Stimulated activated naive CD8-positive, alpha-beta T cell treated with anti-CD3 and anti-CD28 coated beads, Interleukin-15, Interleukin-2, amounts not matched to agents 100 ng/mL and 50 ng/mL, for 24 hours (primary cell): ENCODE results near the gene DNTTIP2.
"Not testable (repeated sequence)": the region's sequence is repeated elsewhere in the genome, so short reads cannot be mapped to it uniquely, and the experiment has no call there.

Experiments
- H3K27ac Mint-ChIP-seq: one replicate; pipeline ENCODE4 v1.8.0; 2021; ENCODE audit warnings: mild to moderate bottlenecking, mixed read lengths
- H3K27me3 Mint-ChIP-seq: one replicate; pipeline ENCODE4 v1.8.0; 2021; ENCODE audit warnings: mixed read lengths
- H3K36me3 Mint-ChIP-seq: one replicate; pipeline ENCODE4 v1.8.0; 2021; ENCODE audit warnings: low read depth, mixed read lengths
- H3K4me1 Mint-ChIP-seq: one replicate; pipeline ENCODE4 v1.8.0; 2021; ENCODE audit warnings: low read depth, mixed read lengths
- H3K4me3 Mint-ChIP-seq: one replicate; pipeline ENCODE4 v1.8.0; 2021; ENCODE audit warnings: mild to moderate bottlenecking, mixed read lengths
- H3K9me3 Mint-ChIP-seq: one replicate; pipeline ENCODE4 v1.8.0; 2021; ENCODE audit warnings: mixed read lengths

Gene DNTTIP2, protein sequence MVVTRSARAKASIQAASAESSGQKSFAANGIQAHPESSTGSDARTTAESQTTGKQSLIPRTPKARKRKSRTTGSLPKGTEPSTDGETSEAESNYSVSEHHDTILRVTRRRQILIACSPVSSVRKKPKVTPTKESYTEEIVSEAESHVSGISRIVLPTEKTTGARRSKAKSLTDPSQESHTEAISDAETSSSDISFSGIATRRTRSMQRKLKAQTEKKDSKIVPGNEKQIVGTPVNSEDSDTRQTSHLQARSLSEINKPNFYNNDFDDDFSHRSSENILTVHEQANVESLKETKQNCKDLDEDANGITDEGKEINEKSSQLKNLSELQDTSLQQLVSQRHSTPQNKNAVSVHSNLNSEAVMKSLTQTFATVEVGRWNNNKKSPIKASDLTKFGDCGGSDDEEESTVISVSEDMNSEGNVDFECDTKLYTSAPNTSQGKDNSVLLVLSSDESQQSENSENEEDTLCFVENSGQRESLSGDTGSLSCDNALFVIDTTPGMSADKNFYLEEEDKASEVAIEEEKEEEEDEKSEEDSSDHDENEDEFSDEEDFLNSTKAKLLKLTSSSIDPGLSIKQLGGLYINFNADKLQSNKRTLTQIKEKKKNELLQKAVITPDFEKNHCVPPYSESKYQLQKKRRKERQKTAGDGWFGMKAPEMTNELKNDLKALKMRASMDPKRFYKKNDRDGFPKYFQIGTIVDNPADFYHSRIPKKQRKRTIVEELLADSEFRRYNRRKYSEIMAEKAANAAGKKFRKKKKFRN

DNA sequence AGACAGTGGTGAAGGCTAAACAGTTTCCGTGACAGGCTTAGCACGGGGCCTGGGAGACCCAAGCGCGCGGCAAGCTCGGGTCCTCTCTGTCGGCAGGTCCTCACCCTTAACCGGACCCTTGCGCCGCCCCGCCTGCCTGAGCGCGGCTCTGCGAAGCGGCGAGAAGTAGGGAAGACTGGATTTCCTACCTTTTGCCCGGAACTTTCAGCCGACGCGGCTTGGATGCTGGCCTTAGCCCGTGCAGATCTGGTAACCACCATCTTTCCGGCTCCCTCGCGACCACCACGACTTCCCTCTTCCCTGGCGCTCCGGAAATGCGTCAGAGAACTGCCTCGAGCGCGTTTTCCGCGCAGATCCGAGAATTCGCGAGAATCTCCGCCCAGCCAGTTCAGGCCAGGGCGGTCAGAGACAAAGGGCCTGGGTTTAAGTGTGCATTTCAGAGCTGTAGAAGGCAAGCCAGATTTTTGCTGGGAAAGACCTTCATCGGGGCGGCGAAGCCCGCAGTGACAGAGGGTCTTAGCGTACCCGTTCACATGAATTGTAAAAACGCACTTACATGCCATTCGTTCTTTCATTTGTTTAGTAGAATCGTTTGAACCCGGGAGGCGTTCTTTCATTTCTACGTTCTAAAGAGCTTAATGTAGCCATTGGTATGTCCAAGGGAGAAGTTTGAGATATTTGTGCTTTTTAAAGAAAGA lies at the start of gene DNTTIP2:
DNTTIP2 (minus strand) TSS at position 318 of the 698 bp plus-strand sequence; CDS start at position 260, 58 bp downstream.
- Mint-ChIP-seq H3K9me3 (no peaks in the 10 kb centered on the region), H3K36me3 (peaks cover 50% of the 10 kb centered on the region), H3K4me3 (peak within 1 kb of the TSS; percentile 95), H3K27ac (peak within 1 kb of the TSS; percentile 98), H3K4me1 (peaks cover 54% of the 10 kb centered on the region), H3K27me3 (no peaks in the 10 kb centered on the region)

DNA sequence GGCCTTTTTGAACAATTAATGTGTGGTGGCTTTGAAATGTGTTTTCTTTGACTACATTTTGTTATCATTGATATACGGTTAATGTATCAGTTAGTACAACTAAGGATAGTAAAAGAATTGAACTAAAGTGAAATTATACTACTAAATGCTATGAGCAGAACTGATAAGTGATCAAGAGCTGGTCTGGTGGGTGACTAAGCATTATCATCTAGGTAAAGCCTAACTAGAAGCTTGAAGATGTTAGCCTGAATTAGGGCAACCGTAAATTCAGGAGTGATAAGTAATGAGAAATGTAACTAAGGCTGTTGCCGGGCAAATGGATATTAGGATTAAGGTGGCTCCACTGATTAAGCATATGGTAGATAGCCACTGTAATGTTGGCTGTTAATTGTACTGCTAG lies 46.2 kb upstream of the DNTTIP2 start:
- Mint-ChIP-seq H3K9me3 (peaks cover 12% of the 10 kb centered on the region), H3K4me3 (no peak overlapping the region), H3K36me3 (no peaks in the 10 kb centered on the region), H3K27me3 (peaks cover 6% of the 10 kb centered on the region), H3K27ac (no peak overlapping the region), H3K4me1 (no peaks in the 10 kb centered on the region)

GRCh38 chr1:93919780-93920179 lies 40.8 kb upstream of the DNTTIP2 start:
- Mint-ChIP-seq H3K4me1 (no peaks in the 10 kb centered on the region), H3K27me3 (no peaks in the 10 kb centered on the region), H3K36me3 (no peaks in the 10 kb centered on the region), H3K27ac (no peak overlapping the region), H3K9me3 (no peaks in the 10 kb centered on the region), H3K4me3 (no peak overlapping the region)

DNA sequence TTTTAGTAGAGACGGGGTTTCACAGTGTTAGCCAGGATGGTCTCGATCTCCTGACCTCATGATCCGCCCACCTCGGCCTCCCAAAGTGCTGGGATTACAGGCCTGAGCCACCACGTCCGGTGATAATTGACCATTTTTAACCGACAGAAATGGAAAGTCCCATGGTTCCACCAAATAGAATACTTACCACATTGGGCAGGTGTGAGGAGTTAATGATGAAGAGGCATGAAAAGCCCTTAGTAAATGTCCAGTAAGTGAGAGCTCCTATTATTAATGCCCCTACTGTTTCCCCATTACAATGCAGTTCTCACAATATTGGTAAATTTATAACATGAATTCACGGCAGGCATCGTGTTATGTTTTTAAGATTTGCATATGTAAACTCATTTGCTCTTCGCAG lies 38.3 kb upstream of the DNTTIP2 start:
- Mint-ChIP-seq H3K27me3 (peaks cover 5% of the 10 kb centered on the region), H3K4me1 (no peaks in the 10 kb centered on the region), H3K27ac (no peak overlapping the region), H3K36me3 (no peaks in the 10 kb centered on the region), H3K4me3 (no peak overlapping the region), H3K9me3 (no peaks in the 10 kb centered on the region)

GRCh38 chr1:93910880-93911279 lies 31.9 kb upstream of the DNTTIP2 start:
- not testable (repeated sequence) for H3K36me3 Mint-ChIP-seq, H3K27ac Mint-ChIP-seq, H3K27me3 Mint-ChIP-seq, H3K9me3 Mint-ChIP-seq, H3K4me3 Mint-ChIP-seq
- H3K4me1 Mint-ChIP-seq = peaks cover 28% of the 10 kb centered on the region

- no peaks in the 10 kb centered on the region for H3K36me3 Mint-ChIP-seq
- peak overlapping the region; percentile 83 for H3K27ac Mint-ChIP-seq
- H3K4me3 Mint-ChIP-seq = peak overlapping the region; percentile 85
- peaks cover 5% of the 10 kb centered on the region for H3K27me3 Mint-ChIP-seq
- H3K9me3 Mint-ChIP-seq = no peaks in the 10 kb centered on the region
- peaks cover 30% of the 10 kb centered on the region for H3K4me1 Mint-ChIP-seq
Observed at GRCh38 chr1:93910305-93910704, 31.3 kb upstream of the DNTTIP2 start.

GRCh38 chr1:93909146-93910050 lies 30.4 kb upstream of the DNTTIP2 start, which contains the start of gene GCLM:
Gene GCLM, minus strand, starts transcription at chr1:93909430. Its CDS starts 267 bp downstream, at chr1:93909163.
- peaks cover 38% of the 10 kb centered on the region for H3K4me1 Mint-ChIP-seq
- peak within 1 kb of the TSS; percentile 87 for H3K4me3 Mint-ChIP-seq
- no peaks in the 10 kb centered on the region for H3K36me3 Mint-ChIP-seq
- peak within 1 kb of the TSS; percentile 85 for H3K27ac Mint-ChIP-seq
- peaks cover 5% of the 10 kb centered on the region for H3K27me3 Mint-ChIP-seq
- H3K9me3 Mint-ChIP-seq = no peaks in the 10 kb centered on the region

GRCh38 chr1:93908394-93909145 lies 29.6 kb upstream of the DNTTIP2 start:
- Mint-ChIP-seq H3K27ac (peak overlapping the region; percentile 85), H3K4me3 (peak overlapping the region; percentile 87), H3K36me3 (no peaks in the 10 kb centered on the region), H3K9me3 (no peaks in the 10 kb centered on the region), H3K4me1 (peaks cover 46% of the 10 kb centered on the region), H3K27me3 (peaks cover under 1% of the 10 kb centered on the region)

GRCh38 chr1:93907718-93908117 lies 28.7 kb upstream of the DNTTIP2 start:
- no peaks in the 10 kb centered on the region for H3K9me3 Mint-ChIP-seq
- no peaks in the 10 kb centered on the region for H3K27me3 Mint-ChIP-seq
- peak overlapping the region; percentile 57 for H3K27ac Mint-ChIP-seq
- peaks cover 1% of the 10 kb centered on the region for H3K36me3 Mint-ChIP-seq
- H3K4me3 Mint-ChIP-seq = peak overlapping the region; percentile 87
- H3K4me1 Mint-ChIP-seq = peaks cover 46% of the 10 kb centered on the region

DNA sequence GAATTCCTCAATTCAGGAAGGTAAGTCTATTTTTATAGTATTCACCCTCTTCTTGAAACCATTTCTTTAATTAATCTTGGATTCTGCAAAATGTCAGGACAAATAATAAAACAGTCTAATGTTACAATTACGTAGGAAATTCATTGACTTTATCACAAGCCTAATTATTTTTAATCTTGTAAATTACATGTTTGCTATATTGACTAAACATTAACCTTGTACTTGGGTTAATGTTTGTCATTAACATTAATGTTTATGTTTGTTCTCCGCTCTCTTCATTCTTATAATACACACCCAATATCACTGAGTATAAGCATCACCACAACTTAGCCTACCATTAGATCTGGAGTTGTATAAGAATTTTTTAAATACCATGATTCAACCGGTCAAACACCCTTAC lies 27.5 kb upstream of the DNTTIP2 start:
- no peak overlapping the region for H3K4me3 Mint-ChIP-seq
- H3K36me3 Mint-ChIP-seq = peaks cover 5% of the 10 kb centered on the region
- no peak overlapping the region for H3K27ac Mint-ChIP-seq
- H3K4me1 Mint-ChIP-seq = peaks cover 46% of the 10 kb centered on the region
- no peaks in the 10 kb centered on the region for H3K27me3 Mint-ChIP-seq
- no peaks in the 10 kb centered on the region for H3K9me3 Mint-ChIP-seq

GRCh38 chr1:93905734-93906133 lies 26.7 kb upstream of the DNTTIP2 start:
- Mint-ChIP-seq H3K27me3 (no peaks in the 10 kb centered on the region), H3K4me3 (no peak overlapping the region), H3K4me1 (peaks cover 46% of the 10 kb centered on the region), H3K9me3 (no peaks in the 10 kb centered on the region), H3K27ac (no peak overlapping the region), H3K36me3 (peaks cover 5% of the 10 kb centered on the region)

DNA sequence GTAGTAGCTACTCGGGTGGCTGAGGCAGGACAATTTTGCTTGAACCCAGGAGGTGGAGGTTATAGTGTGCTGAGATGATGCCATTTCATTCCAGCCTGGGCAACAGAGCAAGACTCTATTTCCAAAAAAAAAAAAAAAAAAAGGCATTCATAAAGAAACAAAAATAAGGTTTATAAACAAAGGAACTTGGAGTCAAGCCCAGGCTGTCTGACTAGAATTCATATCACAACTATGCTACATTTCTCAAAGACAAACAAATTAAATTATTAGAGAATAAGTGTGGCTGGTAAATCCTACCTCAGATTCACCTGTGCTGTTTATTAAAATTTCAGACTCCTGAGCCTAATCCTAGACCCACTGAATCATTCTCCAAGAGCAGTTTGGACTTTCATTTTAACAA lies 26.0 kb upstream of the DNTTIP2 start:
- Mint-ChIP-seq H3K9me3 (no peaks in the 10 kb centered on the region), H3K27me3 (no peaks in the 10 kb centered on the region), H3K27ac (peak overlapping the region; percentile 21), H3K4me1 (peaks cover 45% of the 10 kb centered on the region), H3K36me3 (peaks cover 7% of the 10 kb centered on the region), H3K4me3 (no peak overlapping the region)

DNA sequence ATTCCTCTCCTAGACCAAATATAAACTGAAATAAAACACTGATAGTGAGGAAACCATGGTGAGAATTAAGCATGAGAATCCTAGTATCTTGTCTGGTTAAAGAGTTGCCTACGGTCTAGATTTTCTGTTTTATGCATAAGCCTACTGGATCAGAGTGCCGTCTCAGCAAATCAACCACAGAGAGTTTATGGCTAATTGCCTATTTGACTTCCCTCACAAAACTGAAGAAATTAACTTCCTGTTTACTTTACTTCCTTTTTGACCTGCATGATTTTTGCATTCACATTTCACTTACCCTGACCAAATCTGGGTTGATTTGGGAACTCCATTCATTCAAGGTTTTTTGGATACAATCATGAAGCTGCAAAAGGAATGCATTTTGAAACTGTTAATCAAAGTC lies 25.2 kb upstream of the DNTTIP2 start:
- no peak overlapping the region for H3K4me3 Mint-ChIP-seq
- H3K4me1 Mint-ChIP-seq = peaks cover 41% of the 10 kb centered on the region
- peaks cover 10% of the 10 kb centered on the region for H3K36me3 Mint-ChIP-seq
- H3K27me3 Mint-ChIP-seq = no peaks in the 10 kb centered on the region
- no peak overlapping the region for H3K27ac Mint-ChIP-seq
- H3K9me3 Mint-ChIP-seq = no peaks in the 10 kb centered on the region
